Neural cell (in vitro differentiated cells): ENCODE data around the gene PBX3. TPM values are rescaled to one million over a fixed set of nuclear protein-coding genes. Genes with fewer than 3 reads are reported as not detected.

ENCODE experiments used
- H2AFZ ChIP-seq: fragments of 200-600, 300-800 bp; sonication (generic), shearing (Covaris generic); 2 replicates; pipeline ENCODE4 v1.6.0; 2014; ENCODE audit warnings: low read depth, mild to moderate bottlenecking, antibody characterized with exemption, low read length, moderate library complexity
- H3F3A ChIP-seq: fragments of 200-600 bp; shearing (Covaris generic); 2 replicates; pipeline ENCODE4 v1.6.1; 2016; ENCODE audit warnings: mild to moderate bottlenecking, moderate library complexity, mixed read lengths, antibody characterized with exemption, low read length; ENCODE audit not compliant: insufficient read depth, poor library complexity, severe bottlenecking
- H3K27ac ChIP-seq: fragments of 200-600, 300-800 bp; sonication (generic), shearing (Covaris generic); 2 replicates; pipeline ENCODE4 v1.5.1; 2014; ENCODE audit warnings: mild to moderate bottlenecking, low read length, moderate library complexity
- H3K27me3 ChIP-seq: fragments of 300-800, 200-600 bp; sonication (generic), shearing (Covaris generic); 2 replicates; pipeline ENCODE4 v1.6.0; 2014; ENCODE audit warnings: mild to moderate bottlenecking, low read depth, low read length, moderate library complexity; ENCODE audit not compliant: insufficient read depth
- H3K36me3 ChIP-seq: fragments of 300-800, 200-600 bp; sonication (generic), shearing (Covaris generic); 2 replicates; pipeline ENCODE4 v1.5.1; 2014; ENCODE audit warnings: mild to moderate bottlenecking, antibody characterized with exemption, low read length, moderate library complexity; ENCODE audit not compliant: insufficient read depth
- H3K4me2 ChIP-seq: fragments of 300-800, 200-600 bp; sonication (generic), shearing (Covaris generic); 2 replicates; pipeline ENCODE4 v1.6.0; 2014; ENCODE audit warnings: mild to moderate bottlenecking, low read length
- H3K4me3 ChIP-seq: fragments of 300-800, 200-600 bp; sonication (generic), shearing (Covaris generic); 2 replicates; pipeline ENCODE4 v1.5.1; 2014; ENCODE audit warnings: mild to moderate bottlenecking, low read length, moderate library complexity
- H3K79me2 ChIP-seq: fragments of 200-600 bp; shearing (Covaris generic); replicated peaks from 2 replicates; pipeline ENCODE4 v1.6.0; 2014; ENCODE audit warnings: mild to moderate bottlenecking, low read length, moderate library complexity; ENCODE audit not compliant: insufficient read depth
- H3K9ac ChIP-seq: fragments of 300-800, 200-600 bp; sonication (generic), shearing (Covaris generic); 2 replicates; pipeline ENCODE4 v1.6.1; 2016; ENCODE audit warnings: mild to moderate bottlenecking, low read length, mixed read lengths
- H3K9me2 ChIP-seq: fragments of 200-600 bp; shearing (Covaris generic); 2 replicates; pipeline ENCODE4 v1.6.1; 2016; ENCODE audit warnings: mild to moderate bottlenecking, low read length, mixed read lengths; ENCODE audit not compliant: insufficient read depth
- H3K9me3 ChIP-seq: fragments of 200-600, 300-800 bp; sonication (generic), shearing (Covaris generic); 2 replicates; pipeline ENCODE4 v1.6.1; 2016; ENCODE audit warnings: mild to moderate bottlenecking, mixed run types, low read length, moderate library complexity, mixed read lengths
- H4K20me1 ChIP-seq: fragments of 200-600 bp; shearing (Covaris generic); 2 replicates; pipeline ENCODE4 v1.6.1; 2016; ENCODE audit warnings: mild to moderate bottlenecking, mixed run types; ENCODE audit not compliant: insufficient read depth
- CTCF ChIP-seq: fragments of 450-650 bp; IDR thresholded peaks from 2 replicates; pipeline ENCODE4 v1.5.1; 2014; ENCODE audit warnings: antibody characterized with exemption, mild to moderate bottlenecking, moderate library complexity; ENCODE audit not compliant: poor library complexity, severe bottlenecking
- EP300 ChIP-seq: fragments of 450-650 bp; conservative IDR thresholded peaks from 2 replicates; pipeline ENCODE4 v1.6.1; 2014; ENCODE audit warnings: antibody characterized with exemption, mild to moderate bottlenecking, moderate library complexity; ENCODE audit not compliant: poor library complexity, severe bottlenecking
- EZH2 ChIP-seq: fragments of 200-600, 300-800 bp; shearing (Covaris generic), sonication (generic); IDR thresholded peaks from 2 replicates; pipeline ENCODE4 v1.6.1; 2014; ENCODE audit warnings: antibody characterized with exemption, low read length, borderline replicate concordance, mild to moderate bottlenecking; ENCODE audit not compliant: insufficient read depth, poor library complexity, severe bottlenecking
- MXI1 ChIP-seq: fragments of 450-650 bp; conservative IDR thresholded peaks from 2 replicates; pipeline ENCODE4 v1.6.1; 2014; ENCODE audit warnings: antibody characterized with exemption, mild to moderate bottlenecking; ENCODE audit not compliant: poor library complexity, severe bottlenecking
- POLR2AphosphoS5 ChIP-seq: IDR thresholded peaks from 2 replicates; pipeline ENCODE4 v1.6.1; 2012
- RAD21 ChIP-seq: fragments of 450-650 bp; conservative IDR thresholded peaks from 2 replicates; pipeline ENCODE4 v1.6.1; 2014; ENCODE audit warnings: antibody characterized with exemption, mild to moderate bottlenecking, moderate library complexity
- SMC3 ChIP-seq: fragments of 450-650 bp; conservative IDR thresholded peaks from 2 replicates; pipeline ENCODE4 v1.6.1; 2014; ENCODE audit warnings: antibody characterized with exemption, mild to moderate bottlenecking, moderate library complexity; ENCODE audit not compliant: poor library complexity
- TAF1 ChIP-seq: IDR thresholded peaks from 2 replicates; pipeline ENCODE4 v1.6.1; 2012; ENCODE audit warnings: low read depth
- polyA plus RNA-seq: library from polyadenylated mRNA; depleted of rRNA; stranded (reverse); fragments of >200 nt; gene quantifications from 2 replicates; pipeline ENCODE4 v1.2.3, GENCODE V29; 2014
- TF ChIP-seq, protein P1 (sequence below): IDR thresholded peaks from 2 replicates; pipeline ENCODE4 v1.6.1; 2012; ENCODE audit warnings: borderline replicate concordance

PBX3 gene
- polyA plus RNA-seq, 1 donor from 2014 or later: 398 TPM

- Histone ChIP-seq H3K79me2 (peaks cover 94% of the 10 kb centered on the region), H3K9me2 (no peaks in the 10 kb centered on the region)
Observed at GRCh38 chr9:125856331-125856730, 109.2 kb downstream of the PBX3 start.

DNA sequence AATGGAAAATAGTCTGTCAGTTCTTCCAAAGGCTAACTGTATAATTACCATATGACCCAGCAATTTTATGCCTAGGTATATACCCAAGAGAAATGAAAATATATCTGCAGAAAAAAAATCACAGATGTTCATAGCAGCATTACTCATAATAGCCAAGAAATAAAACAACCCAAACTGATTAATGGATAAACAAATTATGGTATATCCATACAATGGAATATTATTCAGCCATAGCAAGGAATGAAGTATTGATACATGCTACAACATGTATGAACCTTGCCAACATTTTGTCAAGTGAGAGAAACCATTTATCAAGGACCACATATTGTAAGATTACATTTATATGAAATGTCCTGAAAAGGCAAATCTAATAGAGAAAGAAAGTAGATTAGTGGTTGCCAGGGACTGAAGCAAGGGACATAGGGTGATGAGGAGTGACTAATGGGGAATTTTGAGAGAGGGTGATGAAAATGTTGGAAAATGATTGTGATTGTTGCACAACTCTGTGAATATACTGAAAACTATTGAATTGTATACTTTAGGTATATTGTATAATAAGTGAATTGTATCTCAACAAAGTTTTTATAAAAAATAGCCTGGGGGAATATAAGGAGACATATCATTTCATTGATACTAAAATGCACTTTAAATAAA is 114.4 kb downstream of the PBX3 start:
- no peak for TF ChIP-seq CTCF
- no peak for TF ChIP-seq RAD21
- TF ChIP-seq EP300: no peak
- TF ChIP-seq POLR2AphosphoS5: no peak
- TF ChIP-seq MXI1: no peak

More at GRCh38 chr9:125856331-125856730, 109.2 kb downstream of the PBX3 start:
- peaks cover 9% of the 10 kb centered on the region for H4K20me1 ChIP-seq
- no peaks in the 10 kb centered on the region for H3F3A ChIP-seq
- TF ChIP-seq POLR2AphosphoS5 (no peak), EP300 (peak; percentile 39)
- H3K27ac ChIP-seq: no peak overlapping the region
- no peaks in the 10 kb centered on the region for H3K36me3 ChIP-seq
- no peak overlapping the region for H2AFZ ChIP-seq
- H3K27me3 ChIP-seq: no peaks in the 10 kb centered on the region
- H3K4me3 ChIP-seq: peak overlapping the region; percentile 16
- no peak overlapping the region for H3K9ac ChIP-seq
- H3K9me3 ChIP-seq: no peaks in the 10 kb centered on the region
- no peak overlapping the region for H3K4me2 ChIP-seq

GRCh38 chr9:125863923-125864322 is 116.8 kb downstream of the PBX3 start:
- no peak for TF ChIP-seq CTCF
- no peak for TF ChIP-seq MXI1
- TF ChIP-seq EZH2: no peak
- no peak for TF ChIP-seq EP300
- no peak for TF ChIP-seq TAF1
- TF ChIP-seq RAD21: no peak
- no peak for TF ChIP-seq POLR2AphosphoS5
- no peak for TF ChIP-seq SMC3
- TF ChIP-seq, protein P1, sequence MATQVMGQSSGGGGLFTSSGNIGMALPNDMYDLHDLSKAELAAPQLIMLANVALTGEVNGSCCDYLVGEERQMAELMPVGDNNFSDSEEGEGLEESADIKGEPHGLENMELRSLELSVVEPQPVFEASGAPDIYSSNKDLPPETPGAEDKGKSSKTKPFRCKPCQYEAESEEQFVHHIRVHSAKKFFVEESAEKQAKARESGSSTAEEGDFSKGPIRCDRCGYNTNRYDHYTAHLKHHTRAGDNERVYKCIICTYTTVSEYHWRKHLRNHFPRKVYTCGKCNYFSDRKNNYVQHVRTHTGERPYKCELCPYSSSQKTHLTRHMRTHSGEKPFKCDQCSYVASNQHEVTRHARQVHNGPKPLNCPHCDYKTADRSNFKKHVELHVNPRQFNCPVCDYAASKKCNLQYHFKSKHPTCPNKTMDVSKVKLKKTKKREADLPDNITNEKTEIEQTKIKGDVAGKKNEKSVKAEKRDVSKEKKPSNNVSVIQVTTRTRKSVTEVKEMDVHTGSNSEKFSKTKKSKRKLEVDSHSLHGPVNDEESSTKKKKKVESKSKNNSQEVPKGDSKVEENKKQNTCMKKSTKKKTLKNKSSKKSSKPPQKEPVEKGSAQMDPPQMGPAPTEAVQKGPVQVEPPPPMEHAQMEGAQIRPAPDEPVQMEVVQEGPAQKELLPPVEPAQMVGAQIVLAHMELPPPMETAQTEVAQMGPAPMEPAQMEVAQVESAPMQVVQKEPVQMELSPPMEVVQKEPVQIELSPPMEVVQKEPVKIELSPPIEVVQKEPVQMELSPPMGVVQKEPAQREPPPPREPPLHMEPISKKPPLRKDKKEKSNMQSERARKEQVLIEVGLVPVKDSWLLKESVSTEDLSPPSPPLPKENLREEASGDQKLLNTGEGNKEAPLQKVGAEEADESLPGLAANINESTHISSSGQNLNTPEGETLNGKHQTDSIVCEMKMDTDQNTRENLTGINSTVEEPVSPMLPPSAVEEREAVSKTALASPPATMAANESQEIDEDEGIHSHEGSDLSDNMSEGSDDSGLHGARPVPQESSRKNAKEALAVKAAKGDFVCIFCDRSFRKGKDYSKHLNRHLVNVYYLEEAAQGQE: no peak
- Histone ChIP-seq H3K36me3 (no peaks in the 10 kb centered on the region), H3K4me3 (no peak overlapping the region), H4K20me1 (peaks cover 5% of the 10 kb centered on the region), H3F3A (no peaks in the 10 kb centered on the region), H3K9ac (no peak overlapping the region), H3K79me2 (peaks cover 88% of the 10 kb centered on the region), H2AFZ (no peak overlapping the region), H3K9me2 (no peaks in the 10 kb centered on the region), H3K27ac (no peak overlapping the region), H3K9me3 (no peaks in the 10 kb centered on the region), H3K27me3 (no peaks in the 10 kb centered on the region), H3K4me2 (no peak overlapping the region)

More for the DNA sequence above, 114.4 kb downstream of the PBX3 start:
- Histone ChIP-seq H3K9me3 (no peaks in the 10 kb centered on the region), H3K27ac (no peak overlapping the region), H3K4me3 (no peak overlapping the region), H3F3A (no peaks in the 10 kb centered on the region), H3K36me3 (no peaks in the 10 kb centered on the region), H2AFZ (no peak overlapping the region), H3K27me3 (no peaks in the 10 kb centered on the region), H3K9ac (no peak overlapping the region), H3K9me2 (no peaks in the 10 kb centered on the region), H3K4me2 (no peak overlapping the region), H3K79me2 (peaks cover 87% of the 10 kb centered on the region), H4K20me1 (peaks cover 9% of the 10 kb centered on the region)
